Measurements from ENCODE around the gene EFNA4.

DNA sequence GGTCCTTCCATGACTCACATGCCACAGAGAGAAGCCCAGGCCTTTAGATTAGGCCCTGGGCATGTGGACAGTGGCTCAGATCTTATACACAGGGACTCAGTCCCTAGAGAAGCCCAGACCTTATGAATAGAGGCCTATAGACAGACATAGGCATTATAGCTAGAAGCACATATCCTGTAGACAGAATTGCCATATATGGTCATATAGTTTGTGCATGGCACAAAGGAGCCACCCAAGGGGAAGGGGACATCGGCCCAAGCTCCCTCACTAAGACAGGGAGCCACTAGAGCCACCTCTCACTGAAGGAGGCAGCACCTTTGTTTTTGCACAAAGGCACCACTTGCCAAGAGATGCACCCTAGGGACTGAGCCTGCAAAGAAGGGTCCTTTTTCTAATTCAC is 12.8 kb downstream of the EFNA4 start:
- TF ChIP-seq, protein P1, sequence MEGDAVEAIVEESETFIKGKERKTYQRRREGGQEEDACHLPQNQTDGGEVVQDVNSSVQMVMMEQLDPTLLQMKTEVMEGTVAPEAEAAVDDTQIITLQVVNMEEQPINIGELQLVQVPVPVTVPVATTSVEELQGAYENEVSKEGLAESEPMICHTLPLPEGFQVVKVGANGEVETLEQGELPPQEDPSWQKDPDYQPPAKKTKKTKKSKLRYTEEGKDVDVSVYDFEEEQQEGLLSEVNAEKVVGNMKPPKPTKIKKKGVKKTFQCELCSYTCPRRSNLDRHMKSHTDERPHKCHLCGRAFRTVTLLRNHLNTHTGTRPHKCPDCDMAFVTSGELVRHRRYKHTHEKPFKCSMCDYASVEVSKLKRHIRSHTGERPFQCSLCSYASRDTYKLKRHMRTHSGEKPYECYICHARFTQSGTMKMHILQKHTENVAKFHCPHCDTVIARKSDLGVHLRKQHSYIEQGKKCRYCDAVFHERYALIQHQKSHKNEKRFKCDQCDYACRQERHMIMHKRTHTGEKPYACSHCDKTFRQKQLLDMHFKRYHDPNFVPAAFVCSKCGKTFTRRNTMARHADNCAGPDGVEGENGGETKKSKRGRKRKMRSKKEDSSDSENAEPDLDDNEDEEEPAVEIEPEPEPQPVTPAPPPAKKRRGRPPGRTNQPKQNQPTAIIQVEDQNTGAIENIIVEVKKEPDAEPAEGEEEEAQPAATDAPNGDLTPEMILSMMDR (IDR thresholded peaks at IDR 0.05 in 4 of 5, conservative IDR thresholded peaks at IDR 0.05 in 1 of 5), result no peak
- TF ChIP-seq POLR2A (IDR thresholded peaks at IDR 0.05), result no peak
